ENCODE data around the gene ERCC6.

Gene ERCC6

GRCh38 chr10:49543604-49544003, 4.7 kb upstream of the ERCC6 start:
- DNase-seq: no peak

- DNase-seq: no peak
These were observed 3.4 kb upstream of the ERCC6 start for GRCh38 chr10:49542353-49542752.

DNA sequence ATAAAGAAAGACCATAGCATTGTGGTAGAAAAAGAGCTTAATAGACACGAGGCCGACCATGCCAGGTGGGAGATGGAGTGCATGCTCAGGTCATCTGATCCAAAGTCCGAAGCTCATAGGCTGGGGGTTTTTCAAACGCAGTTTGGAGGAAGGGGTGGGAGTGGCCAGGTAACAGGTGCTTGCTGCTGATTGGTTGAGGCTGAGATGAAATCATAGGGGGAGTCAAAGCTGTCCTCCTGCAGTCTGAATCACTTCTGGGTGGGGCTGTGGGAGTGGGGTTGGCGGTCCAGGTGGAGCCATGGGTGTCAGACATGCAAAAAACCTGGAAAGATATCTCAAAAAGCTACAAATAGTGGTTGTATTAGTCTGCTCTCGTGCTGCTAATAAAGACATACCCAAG, 2.8 kb upstream of the ERCC6 start:
- no peak for DNase-seq

GRCh38 chr10:49540056-49540797, 1.3 kb upstream of the ERCC6 start:
- DNase-seq: no peak

DNA sequence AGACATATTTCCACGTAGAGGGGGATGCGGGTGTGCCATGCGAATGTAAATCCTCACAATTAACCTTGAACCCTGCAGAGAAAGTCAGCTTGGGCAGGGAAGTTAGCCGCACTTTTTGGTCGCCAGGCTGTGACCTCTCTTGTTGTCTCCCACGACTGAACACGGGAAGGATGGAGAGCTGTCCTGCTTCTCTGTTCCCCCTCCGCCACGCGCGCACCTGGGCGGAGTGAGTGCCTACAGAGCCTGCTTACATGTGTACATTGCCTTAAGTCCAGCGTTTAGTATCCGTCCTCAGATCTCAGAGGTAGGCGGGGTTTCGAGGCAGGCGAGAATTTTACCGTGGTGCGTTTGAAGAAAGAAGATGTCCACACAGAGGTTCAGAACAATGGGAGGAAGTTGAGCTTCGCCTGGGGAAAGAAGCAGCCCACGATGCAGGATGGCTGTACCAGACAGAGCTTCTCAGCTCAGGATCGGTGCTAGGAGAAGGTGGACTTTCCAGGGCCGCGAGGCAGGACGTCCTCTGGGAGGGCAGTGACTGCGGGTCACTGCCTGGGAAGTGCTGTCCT, 482 bp upstream of the ERCC6 start:
- no peak for DNase-seq

GRCh38 chr10:49534670-49535381, 4.1 kb downstream of the ERCC6 start:
- DNase-seq: no peak

GRCh38 chr10:49532461-49532860, 6.5 kb downstream of the ERCC6 start:
- DNase-seq: no peak

DNA sequence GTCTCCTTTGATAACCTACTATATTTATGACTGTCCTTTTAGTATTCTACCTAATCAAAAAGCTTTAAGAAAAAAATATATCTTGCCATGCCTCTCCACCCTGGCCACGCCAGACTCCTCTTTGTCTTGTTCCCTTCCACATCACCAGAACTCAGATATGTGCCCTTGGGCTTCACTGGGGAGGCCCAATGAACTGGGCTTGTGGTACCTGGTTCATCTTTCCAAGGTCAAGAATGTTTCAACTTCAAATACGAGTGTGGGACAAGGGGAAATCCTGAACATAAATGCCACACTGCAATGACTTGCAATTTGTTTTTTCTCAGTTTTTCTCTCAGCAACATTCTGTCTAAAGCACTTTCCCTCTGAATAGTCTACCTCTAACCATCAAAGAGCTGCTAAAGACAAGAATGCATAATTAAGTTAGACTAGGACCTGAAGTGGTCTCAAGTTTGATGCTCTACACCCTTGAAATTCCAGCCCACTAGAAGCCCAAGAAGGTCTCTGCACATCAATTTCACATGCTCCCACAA, 9.9 kb downstream of the ERCC6 start:
- no peak for DNase-seq

GRCh38 chr10:49527850-49528249, 11.1 kb downstream of the ERCC6 start:
- no peak for DNase-seq

DNA sequence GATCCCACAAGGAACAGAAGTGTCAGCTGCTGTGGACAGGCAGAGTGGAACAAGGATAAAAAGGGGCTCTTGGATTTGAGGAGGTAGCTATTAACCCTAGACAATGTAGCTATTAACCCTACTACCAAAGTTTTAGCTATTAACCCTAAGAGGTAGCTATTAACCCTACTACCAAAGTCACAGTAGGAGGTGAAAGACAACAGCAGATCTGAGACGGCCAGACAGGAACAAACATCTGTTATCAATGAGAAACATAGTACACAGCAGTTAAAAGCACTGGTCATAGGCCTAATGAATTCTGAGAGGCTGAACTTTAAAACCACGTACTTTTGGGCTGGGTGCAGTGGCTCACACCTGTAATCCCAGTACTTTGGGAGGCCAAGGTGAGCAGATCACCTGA, 11.9 kb downstream of the ERCC6 start:
- no peak for DNase-seq

DNA sequence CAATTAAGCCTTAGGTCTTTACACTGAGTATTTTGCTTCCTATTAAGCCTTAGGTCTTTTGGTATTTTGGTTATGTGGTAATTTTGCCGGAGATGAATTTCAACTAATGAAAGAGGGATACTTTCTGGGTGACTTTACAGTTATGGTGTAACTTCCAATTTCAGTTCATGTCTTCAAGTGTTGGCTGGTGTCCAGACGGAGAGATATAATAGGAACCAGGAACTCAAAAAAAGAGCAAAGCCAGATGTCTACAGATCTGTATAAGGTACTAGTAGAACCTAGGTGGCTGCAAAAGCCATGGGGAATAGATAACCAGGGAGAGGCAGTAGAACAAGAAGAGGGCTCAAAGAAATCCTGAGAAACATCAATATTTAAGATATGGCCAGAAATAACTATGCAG, 12.3 kb downstream of the ERCC6 start:
- DNase-seq: no peak

DNA sequence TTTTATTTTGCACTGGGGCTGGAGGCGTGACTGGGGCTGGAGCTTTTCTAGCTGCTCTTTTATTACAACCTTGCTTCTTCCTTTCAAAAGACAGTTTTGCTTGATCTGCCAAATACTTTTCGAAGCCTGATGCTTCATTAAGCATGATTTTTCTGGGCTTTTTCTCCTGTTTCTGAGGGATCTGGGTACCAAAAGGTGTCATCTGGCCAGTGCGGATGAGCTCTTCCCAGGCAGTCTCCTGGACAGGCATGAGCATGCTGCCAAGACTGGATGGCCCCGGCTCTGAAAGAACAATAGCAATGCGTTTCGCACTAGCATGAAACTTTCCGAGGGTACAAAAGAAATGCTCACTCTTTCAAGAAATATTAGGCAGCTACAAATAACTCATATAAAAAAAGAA, 14.4 kb downstream of the ERCC6 start:
- DNase-seq: no peak

DNA sequence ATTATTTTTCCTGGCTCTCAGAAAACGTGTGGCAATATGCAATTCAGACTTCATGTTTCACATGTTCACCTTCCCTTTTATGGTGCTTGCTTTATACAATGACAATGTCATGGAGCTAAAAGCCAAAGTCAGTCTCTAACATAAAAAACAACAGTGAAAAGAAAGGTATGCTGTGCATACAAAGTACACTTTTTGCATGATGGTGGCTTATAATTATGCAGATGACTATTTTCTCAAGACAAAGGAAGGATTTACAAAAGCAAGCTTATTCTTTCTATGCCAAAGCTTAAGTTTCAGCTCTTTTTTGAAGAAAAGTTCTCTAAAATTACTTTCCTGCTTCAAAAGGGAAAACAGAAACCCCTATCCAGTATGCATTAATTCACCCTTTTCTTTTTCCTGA, 15.6 kb downstream of the ERCC6 start:
- DNase-seq: no peak

GRCh38 chr10:49521062-49521461, 17.9 kb downstream of the ERCC6 start:
- no peak for DNase-seq

- DNase-seq: no peak
These were observed 18.7 kb downstream of the ERCC6 start for GRCh38 chr10:49520122-49520775.

GRCh38 chr10:49519717-49520116, 19.2 kb downstream of the ERCC6 start:
- no peak for DNase-seq

DNA sequence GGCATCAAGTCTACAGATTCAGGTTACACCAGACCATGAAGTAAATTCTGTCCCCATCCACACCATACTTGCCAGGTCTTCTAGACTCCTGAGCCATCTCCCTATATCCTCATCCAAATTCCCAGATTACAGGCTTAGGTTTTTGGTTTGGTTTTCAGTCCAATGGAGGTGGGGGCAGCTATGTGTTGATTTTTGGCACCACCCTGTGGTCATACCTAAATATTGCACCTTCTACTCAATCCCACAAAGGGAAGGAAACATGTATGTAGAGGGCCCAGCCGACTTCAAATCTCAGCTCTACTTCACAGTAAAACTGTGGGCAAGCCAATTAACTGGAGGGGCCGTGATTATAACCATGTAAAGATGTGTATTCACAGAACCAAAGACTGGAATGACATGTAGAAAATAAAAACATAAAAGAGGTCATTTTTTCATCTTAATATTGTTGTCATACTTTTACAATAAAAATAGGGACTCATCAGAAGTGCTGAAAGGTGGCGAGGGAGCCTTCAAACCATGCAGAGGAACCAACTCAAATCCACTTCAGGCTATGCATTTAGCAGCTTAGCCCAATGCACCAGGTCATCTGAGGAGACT, 19.8 kb downstream of the ERCC6 start:
- no peak for DNase-seq

- DNase-seq: no peak
These were observed 20.4 kb downstream of the ERCC6 start for GRCh38 chr10:49518566-49518965.

DNA sequence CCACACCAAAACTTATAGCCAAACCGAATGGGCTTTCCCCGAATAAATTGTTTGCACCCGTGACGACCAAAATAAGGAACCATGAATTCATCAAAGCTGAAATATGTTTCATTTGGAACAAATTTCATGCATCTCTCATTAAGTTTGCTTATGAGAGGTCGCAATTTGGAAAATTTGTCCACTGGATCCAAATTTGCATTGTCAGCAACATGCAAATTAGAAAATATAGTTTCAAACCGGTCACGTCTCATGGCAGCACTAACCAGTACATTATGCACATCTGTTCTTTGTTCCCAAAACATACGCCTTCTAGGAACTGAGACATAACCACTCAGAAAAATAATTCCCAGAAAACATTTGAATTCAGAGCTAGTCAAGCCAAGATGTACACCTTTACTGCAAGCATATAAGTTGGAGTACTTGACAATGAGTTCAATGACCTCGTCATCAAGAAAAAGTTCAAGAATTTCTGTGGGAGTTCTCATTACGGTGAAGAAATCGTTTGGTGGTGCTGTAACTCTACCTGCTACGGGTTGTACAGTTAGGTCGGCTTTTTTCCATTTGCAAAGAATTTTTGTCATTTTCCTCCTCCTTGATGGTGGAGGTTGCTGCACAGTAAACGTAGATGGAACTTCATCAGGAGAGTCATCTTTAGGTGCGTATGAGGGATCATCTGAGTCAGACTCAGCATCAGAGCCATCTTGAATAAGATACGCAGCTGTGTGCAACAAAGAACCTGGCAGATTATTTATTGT, 22.5 kb downstream of the ERCC6 start:
- no peak for DNase-seq

DNA sequence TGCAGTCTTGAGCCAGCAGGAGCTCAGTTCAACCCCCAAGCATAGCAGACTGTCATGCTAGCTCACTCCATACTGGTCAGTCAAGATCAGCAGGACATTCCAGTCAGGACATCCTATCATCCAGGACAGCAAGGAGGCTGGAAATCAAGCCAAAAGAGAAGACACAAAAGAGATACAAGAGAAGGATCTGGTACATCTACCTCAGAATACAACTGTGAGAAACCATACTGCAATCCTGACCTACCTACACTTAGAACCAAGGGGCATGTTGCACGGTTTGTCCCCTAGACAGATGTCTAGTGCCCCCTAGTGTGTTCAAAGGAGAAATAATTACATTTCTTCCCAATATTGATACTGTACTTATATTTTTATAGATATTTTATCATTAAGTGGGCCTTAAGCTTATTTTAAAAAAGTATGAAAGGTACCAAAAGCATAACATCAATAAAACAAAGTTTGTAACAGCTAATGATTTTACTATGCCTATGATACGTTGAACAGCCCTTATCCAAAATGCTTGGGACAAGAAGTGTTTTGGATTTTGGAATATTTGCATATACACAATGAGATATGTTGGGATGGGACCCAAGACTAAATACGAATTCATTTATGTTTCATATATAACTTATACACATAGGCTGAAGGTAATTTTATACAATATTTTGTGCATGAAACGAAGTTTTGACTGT, 26.7 kb downstream of the ERCC6 start:
- DNase-seq: no peak

- DNase-seq: no peak
These were observed 29.1 kb downstream of the ERCC6 start for GRCh38 chr10:49509771-49510303.
